ENCODE measurements around the gene ADH1B. TPM values are rescaled to one million over a fixed set of nuclear protein-coding genes. Genes with fewer than 3 reads are reported as not detected.
A peak's percentile ranks its signal among the peaks of the same experiment; 100 is the strongest.

ADH1B gene
- total and polyA plus RNA-seq, 8 donors, result 52.0 to 490 (median 187) TPM

DNA sequence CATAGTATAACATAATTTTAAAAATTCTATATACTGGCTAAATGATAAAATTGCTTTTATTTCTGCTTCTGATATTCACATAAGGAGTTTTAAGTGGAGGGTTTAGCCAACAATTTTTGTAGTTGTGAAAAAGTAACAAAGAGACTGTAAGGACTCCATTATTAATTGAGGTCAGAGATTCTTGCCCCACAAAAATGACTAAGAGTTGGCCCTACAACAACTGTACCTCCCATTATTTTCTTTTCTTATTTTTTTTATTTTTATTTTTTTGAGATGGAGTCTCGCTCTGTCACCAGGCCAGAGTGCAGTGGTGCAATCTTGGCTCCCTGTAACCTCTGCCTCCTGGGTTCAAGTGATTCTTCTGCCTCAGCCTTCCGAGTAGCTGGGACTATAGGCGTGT, 9.4 kb upstream of the ADH1B start:
- TF ChIP-seq, protein P1, sequence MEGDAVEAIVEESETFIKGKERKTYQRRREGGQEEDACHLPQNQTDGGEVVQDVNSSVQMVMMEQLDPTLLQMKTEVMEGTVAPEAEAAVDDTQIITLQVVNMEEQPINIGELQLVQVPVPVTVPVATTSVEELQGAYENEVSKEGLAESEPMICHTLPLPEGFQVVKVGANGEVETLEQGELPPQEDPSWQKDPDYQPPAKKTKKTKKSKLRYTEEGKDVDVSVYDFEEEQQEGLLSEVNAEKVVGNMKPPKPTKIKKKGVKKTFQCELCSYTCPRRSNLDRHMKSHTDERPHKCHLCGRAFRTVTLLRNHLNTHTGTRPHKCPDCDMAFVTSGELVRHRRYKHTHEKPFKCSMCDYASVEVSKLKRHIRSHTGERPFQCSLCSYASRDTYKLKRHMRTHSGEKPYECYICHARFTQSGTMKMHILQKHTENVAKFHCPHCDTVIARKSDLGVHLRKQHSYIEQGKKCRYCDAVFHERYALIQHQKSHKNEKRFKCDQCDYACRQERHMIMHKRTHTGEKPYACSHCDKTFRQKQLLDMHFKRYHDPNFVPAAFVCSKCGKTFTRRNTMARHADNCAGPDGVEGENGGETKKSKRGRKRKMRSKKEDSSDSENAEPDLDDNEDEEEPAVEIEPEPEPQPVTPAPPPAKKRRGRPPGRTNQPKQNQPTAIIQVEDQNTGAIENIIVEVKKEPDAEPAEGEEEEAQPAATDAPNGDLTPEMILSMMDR (IDR thresholded peaks at IDR 0.05), result no peak
- TF ChIP-seq POLR2A (IDR thresholded peaks at IDR 0.05) (no peak), EP300 (IDR thresholded peaks at IDR 0.05) (no peak), POLR2AphosphoS5 (IDR thresholded peaks at IDR 0.05) (no peak)
- peaks cover 0 to 8% (median under 1%) of the 10 kb centered on the region in 4 donors for H3K4me1 ChIP-seq
- H3K9me3 ChIP-seq, result peaks cover 0 to 13% (median 5%) of the 10 kb centered on the region in 4 donors
- 83 to 95% (median 94%) methylated on average over 3 of the region's 3 CpGs for WGBS, 5 donors
- no peak overlapping the region for H3K4me3 ChIP-seq
- DNase-seq, result no peak
- peak overlapping the region in 1 of 5 donors; percentile 39 for H3K27ac ChIP-seq
- intact Hi-C loops (cut with DNase I; ENCODE audit: low total_unique reads), result no loop called here
- no peaks in the 10 kb centered on the region for H3K27me3 ChIP-seq
- no peaks in the 10 kb centered on the region for H3K36me3 ChIP-seq

DNA sequence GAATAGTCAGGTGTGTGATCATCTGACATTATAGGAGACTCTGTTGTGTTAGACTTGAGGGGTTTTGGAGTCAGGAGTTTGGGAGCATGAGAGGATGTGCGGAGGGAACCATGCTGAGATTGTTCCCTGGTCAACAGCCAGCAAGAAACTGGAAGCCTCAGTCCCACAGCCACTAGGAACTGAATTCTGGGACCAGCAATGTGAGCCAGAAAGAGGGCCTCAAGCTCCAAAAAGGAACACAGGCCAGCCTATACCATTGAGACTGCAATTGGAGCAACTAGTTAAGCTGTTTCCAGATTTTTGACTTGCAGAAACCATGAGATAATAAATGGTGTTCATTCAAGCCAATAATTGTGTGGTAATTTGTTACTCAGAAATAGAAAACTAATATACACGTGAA, 8.7 kb upstream of the ADH1B start:
- Histone ChIP-seq H3K9me3 (peaks cover 0 to 13% (median 5%) of the 10 kb centered on the region in 4 donors), H3K4me1 (peaks cover 0 to 15% (median 3%) of the 10 kb centered on the region in 4 donors), H3K36me3 (no peaks in the 10 kb centered on the region), H3K27ac (peak overlapping the region in 1 of 5 donors; percentile 39), H3K27me3 (no peaks in the 10 kb centered on the region), H3K4me3 (no peak overlapping the region)
- intact Hi-C loops (cut with DNase I; ENCODE audit: low total_unique reads), result no loop called here
- peak in 1 of 2 donors; percentile 8 for DNase-seq
- TF ChIP-seq POLR2AphosphoS5 (IDR thresholded peaks at IDR 0.05) (no peak), POLR2A (IDR thresholded peaks at IDR 0.05) (no peak), EP300 (IDR thresholded peaks at IDR 0.05) (no peak)
- TF ChIP-seq, protein P1 (IDR thresholded peaks at IDR 0.05), result no peak
- 72 to 88% (median 78%) methylated on average over 2 of the region's 2 CpGs for WGBS, 5 donors

DNA sequence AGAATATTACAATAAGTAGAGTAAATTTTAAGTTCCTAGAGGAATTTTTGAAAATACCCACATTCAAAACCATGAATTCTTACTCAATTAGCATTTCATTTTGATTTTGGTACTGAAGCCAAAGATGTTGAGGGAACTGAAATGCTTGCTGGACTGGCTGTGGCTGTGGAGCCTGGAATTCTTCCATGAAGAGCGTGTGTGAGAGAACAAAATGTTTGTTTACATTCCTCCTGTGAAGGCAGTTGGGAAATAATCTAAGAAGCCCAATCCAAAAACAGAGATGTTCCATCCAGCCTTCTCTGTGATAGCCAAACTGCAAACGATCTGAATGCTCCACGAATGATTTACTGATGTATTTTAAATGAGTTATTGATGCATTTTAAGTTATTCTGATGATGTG, 3.8 kb upstream of the ADH1B start:
- peak overlapping the region in 3 of 5 donors; percentile 70 to 79 (median 77) for H3K27ac ChIP-seq
- H3K36me3 ChIP-seq, result no peaks in the 10 kb centered on the region
- H3K27me3 ChIP-seq, result no peaks in the 10 kb centered on the region
- TF ChIP-seq, protein P1 (IDR thresholded peaks at IDR 0.05), result no peak
- TF ChIP-seq EP300 (IDR thresholded peaks at IDR 0.05) (peak; percentile 63), POLR2AphosphoS5 (IDR thresholded peaks at IDR 0.05) (peak; percentile 81 to 94 (median 86)), POLR2A (IDR thresholded peaks at IDR 0.05) (no peak)
- peak; percentile 33 to 85 for DNase-seq
- intact Hi-C loops (cut with DNase I; ENCODE audit: low total_unique reads), result no loop called here
- peaks cover 0 to 13% (median 5%) of the 10 kb centered on the region in 4 donors for H3K9me3 ChIP-seq
- H3K4me1 ChIP-seq, result peaks cover 7 to 34% (median 17%) of the 10 kb centered on the region in 4 donors
- no peak overlapping the region for H3K4me3 ChIP-seq
- 28 to 37% (median 33%) methylated on average over 3 of the region's 3 CpGs for WGBS, 5 donors

DNA sequence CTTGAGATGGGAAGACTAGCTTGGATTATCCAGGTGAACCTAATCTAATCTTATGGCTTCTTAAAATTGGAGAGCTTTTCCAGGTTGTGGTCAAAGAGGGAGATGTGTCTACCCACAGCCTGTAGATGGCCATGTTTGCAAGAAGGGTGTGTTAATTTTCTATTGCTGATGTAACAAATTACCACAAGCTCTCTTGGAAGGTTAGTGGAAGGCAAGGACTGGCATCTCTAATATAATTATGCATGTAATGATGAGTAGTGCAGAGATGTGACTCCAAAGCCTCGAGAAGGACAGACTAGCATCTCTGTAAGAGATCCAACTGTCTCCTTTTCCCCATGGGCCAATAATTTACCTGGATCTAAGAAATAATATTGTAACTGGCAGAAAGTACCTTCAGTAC, 3.2 kb upstream of the ADH1B start:
- Histone ChIP-seq H3K4me1 (peaks cover 7 to 34% (median 17%) of the 10 kb centered on the region in 4 donors), H3K9me3 (peaks cover 0 to 13% (median 5%) of the 10 kb centered on the region in 4 donors), H3K27me3 (no peaks in the 10 kb centered on the region), H3K4me3 (no peak overlapping the region), H3K36me3 (no peaks in the 10 kb centered on the region), H3K27ac (peak overlapping the region in 4 of 5 donors; percentile 54 to 79 (median 74))
- TF ChIP-seq, protein P1 (IDR thresholded peaks at IDR 0.05), result no peak
- TF ChIP-seq EP300 (IDR thresholded peaks at IDR 0.05) (no peak), POLR2AphosphoS5 (IDR thresholded peaks at IDR 0.05) (no peak), POLR2A (IDR thresholded peaks at IDR 0.05) (no peak)
- DNase-seq, result no peak
- intact Hi-C loops (cut with DNase I; ENCODE audit: low total_unique reads), result no loop called here
- 56 to 75% (median 67%) methylated on average over 1 of the region's 1 CpG for WGBS, 5 donors

Measured in stomach (tissue), 9 donors.